Measurements from ENCODE around the gene NOTCH2.

Gene NOTCH2

GRCh38 chr1:119947468-119947867 is 122.0 kb downstream of the NOTCH2 start:
- no peak overlapping the region for H3K27ac Mint-ChIP-seq
- no peaks in the 10 kb centered on the region for H3K27me3 Mint-ChIP-seq
- peaks cover 47% of the 10 kb centered on the region for H3K36me3 Mint-ChIP-seq (ENCODE audit: low read depth)
- no peak overlapping the region for H3K4me3 Mint-ChIP-seq
- peaks cover 3% of the 10 kb centered on the region for H3K4me1 Mint-ChIP-seq (ENCODE audit: low read depth)
- no peaks in the 10 kb centered on the region for H3K9me3 Mint-ChIP-seq

GRCh38 chr1:119946724-119947123 is 122.7 kb downstream of the NOTCH2 start:
- Mint-ChIP-seq H3K4me1 (ENCODE audit: low read depth) (peaks cover 3% of the 10 kb centered on the region), H3K36me3 (ENCODE audit: low read depth) (peaks cover 46% of the 10 kb centered on the region), H3K27ac (no peak overlapping the region), H3K27me3 (no peaks in the 10 kb centered on the region), H3K4me3 (no peak overlapping the region), H3K9me3 (no peaks in the 10 kb centered on the region)

- peaks cover 37% of the 10 kb centered on the region for H3K36me3 Mint-ChIP-seq (ENCODE audit: low read depth)
- H3K4me1 Mint-ChIP-seq (ENCODE audit: low read depth): peaks cover 3% of the 10 kb centered on the region
Measured at GRCh38 chr1:119943216-119943615, 126.2 kb downstream of the NOTCH2 start.

GRCh38 chr1:119941392-119941791 is 128.1 kb downstream of the NOTCH2 start:
- peaks cover 3% of the 10 kb centered on the region for H3K4me1 Mint-ChIP-seq (ENCODE audit: low read depth)
- H3K27ac Mint-ChIP-seq: no peak overlapping the region
- peaks cover 43% of the 10 kb centered on the region for H3K36me3 Mint-ChIP-seq (ENCODE audit: low read depth)
- no peaks in the 10 kb centered on the region for H3K27me3 Mint-ChIP-seq
- no peak overlapping the region for H3K4me3 Mint-ChIP-seq
- H3K9me3 Mint-ChIP-seq: no peaks in the 10 kb centered on the region

More at GRCh38 chr1:119943216-119943615, 126.2 kb downstream of the NOTCH2 start:
- Mint-ChIP-seq H3K27ac (no peak overlapping the region), H3K9me3 (no peaks in the 10 kb centered on the region), H3K4me3 (no peak overlapping the region), H3K27me3 (no peaks in the 10 kb centered on the region)

GRCh38 chr1:119940697-119941096 is 128.8 kb downstream of the NOTCH2 start:
- H3K27me3 Mint-ChIP-seq: no peaks in the 10 kb centered on the region
- no peak overlapping the region for H3K27ac Mint-ChIP-seq
- peaks cover 50% of the 10 kb centered on the region for H3K36me3 Mint-ChIP-seq (ENCODE audit: low read depth)
- H3K4me3 Mint-ChIP-seq: no peak overlapping the region
- H3K9me3 Mint-ChIP-seq: no peaks in the 10 kb centered on the region
- peaks cover 3% of the 10 kb centered on the region for H3K4me1 Mint-ChIP-seq (ENCODE audit: low read depth)

- Mint-ChIP-seq H3K4me1 (ENCODE audit: low read depth) (no peaks in the 10 kb centered on the region), H3K36me3 (ENCODE audit: low read depth) (peaks cover 68% of the 10 kb centered on the region), H3K27me3 (no peaks in the 10 kb centered on the region), H3K27ac (no peak overlapping the region), H3K9me3 (peaks cover 6% of the 10 kb centered on the region), H3K4me3 (no peak overlapping the region)
Measured at GRCh38 chr1:119937198-119937597, 132.3 kb downstream of the NOTCH2 start.

GRCh38 chr1:119935915-119936314 is 133.5 kb downstream of the NOTCH2 start:
- Mint-ChIP-seq H3K4me1 (ENCODE audit: low read depth) (no peaks in the 10 kb centered on the region), H3K4me3 (no peak overlapping the region), H3K9me3 (peaks cover 6% of the 10 kb centered on the region), H3K27ac (no peak overlapping the region), H3K36me3 (ENCODE audit: low read depth) (peaks cover 65% of the 10 kb centered on the region), H3K27me3 (no peaks in the 10 kb centered on the region)

GRCh38 chr1:119935373-119935772 is 134.1 kb downstream of the NOTCH2 start:
- Mint-ChIP-seq H3K4me3 (no peak overlapping the region), H3K27ac (no peak overlapping the region), H3K9me3 (peaks cover 6% of the 10 kb centered on the region), H3K27me3 (no peaks in the 10 kb centered on the region), H3K36me3 (ENCODE audit: low read depth) (peaks cover 65% of the 10 kb centered on the region), H3K4me1 (ENCODE audit: low read depth) (no peaks in the 10 kb centered on the region)

GRCh38 chr1:119933397-119933796 is 136.1 kb downstream of the NOTCH2 start:
- Mint-ChIP-seq H3K36me3 (ENCODE audit: low read depth) (peaks cover 60% of the 10 kb centered on the region), H3K9me3 (peaks cover 6% of the 10 kb centered on the region), H3K4me1 (ENCODE audit: low read depth) (no peaks in the 10 kb centered on the region), H3K27me3 (no peaks in the 10 kb centered on the region), H3K27ac (no peak overlapping the region), H3K4me3 (no peak overlapping the region)

- H3K27me3 Mint-ChIP-seq: no peaks in the 10 kb centered on the region
- H3K27ac Mint-ChIP-seq: no peak overlapping the region
- H3K36me3 Mint-ChIP-seq (ENCODE audit: low read depth): peaks cover 58% of the 10 kb centered on the region
- peaks cover 6% of the 10 kb centered on the region for H3K9me3 Mint-ChIP-seq
- H3K4me3 Mint-ChIP-seq: no peak overlapping the region
- no peaks in the 10 kb centered on the region for H3K4me1 Mint-ChIP-seq (ENCODE audit: low read depth)
Measured at GRCh38 chr1:119929643-119930315, 139.7 kb downstream of the NOTCH2 start.

GRCh38 chr1:119926553-119926952 is 142.9 kb downstream of the NOTCH2 start:
- peaks cover 59% of the 10 kb centered on the region for H3K36me3 Mint-ChIP-seq (ENCODE audit: low read depth)

GRCh38 chr1:119924948-119925898 is 144.2 kb downstream of the NOTCH2 start:
- Mint-ChIP-seq H3K36me3 (ENCODE audit: low read depth) (peaks cover 66% of the 10 kb centered on the region), H3K9me3 (no peaks in the 10 kb centered on the region), H3K27me3 (no peaks in the 10 kb centered on the region), H3K4me1 (ENCODE audit: low read depth) (no peaks in the 10 kb centered on the region), H3K27ac (no peak overlapping the region), H3K4me3 (no peak overlapping the region)

More at GRCh38 chr1:119926553-119926952, 142.9 kb downstream of the NOTCH2 start:
- Mint-ChIP-seq H3K27ac (no peak overlapping the region), H3K27me3 (no peaks in the 10 kb centered on the region), H3K4me1 (ENCODE audit: low read depth) (no peaks in the 10 kb centered on the region), H3K9me3 (no peaks in the 10 kb centered on the region), H3K4me3 (no peak overlapping the region)

GRCh38 chr1:119920104-119920968 is 149.1 kb downstream of the NOTCH2 start:
- Mint-ChIP-seq H3K4me1 (ENCODE audit: low read depth) (no peaks in the 10 kb centered on the region), H3K9me3 (no peaks in the 10 kb centered on the region), H3K36me3 (ENCODE audit: low read depth) (peaks cover 66% of the 10 kb centered on the region), H3K27ac (peak overlapping the region; percentile 18), H3K4me3 (no peak overlapping the region), H3K27me3 (no peaks in the 10 kb centered on the region)

GRCh38 chr1:119919241-119919640 is 150.2 kb downstream of the NOTCH2 start:
- no peaks in the 10 kb centered on the region for H3K4me1 Mint-ChIP-seq (ENCODE audit: low read depth)
- no peaks in the 10 kb centered on the region for H3K9me3 Mint-ChIP-seq
- no peak overlapping the region for H3K27ac Mint-ChIP-seq
- no peak overlapping the region for H3K4me3 Mint-ChIP-seq
- peaks cover 68% of the 10 kb centered on the region for H3K36me3 Mint-ChIP-seq (ENCODE audit: low read depth)
- H3K27me3 Mint-ChIP-seq: no peaks in the 10 kb centered on the region
